Keratinocyte (primary cell): Measurements from ENCODE around the gene ERFE.

Experiments used
- CTCF ChIP-seq, 3 experiments: IDR thresholded peaks in 1 of 3; conservative IDR thresholded peaks in 1 of 3; optimal IDR thresholded peaks in 1 of 3; 2 replicates in 2 of 3; 3 replicates in 1 of 3; pipeline versions ENCODE3 to v1.5.1; 2011; ENCODE audit warnings: low read length in 3 of 3, mild to moderate bottlenecking in 3 of 3, moderate library complexity in 2 of 3, control low read depth in 1 of 3, inconsistent platforms in 1 of 3; ENCODE audit not compliant: insufficient read depth in 2 of 3; ENCODE audit errors: extremely low read depth in 1 of 3
- EZH2 ChIP-seq: IDR thresholded peaks from one replicate; pipeline ENCODE4 v1.6.1; 2012; ENCODE audit warnings: inconsistent platforms, mild to moderate bottlenecking, low read length, moderate library complexity

DNA sequence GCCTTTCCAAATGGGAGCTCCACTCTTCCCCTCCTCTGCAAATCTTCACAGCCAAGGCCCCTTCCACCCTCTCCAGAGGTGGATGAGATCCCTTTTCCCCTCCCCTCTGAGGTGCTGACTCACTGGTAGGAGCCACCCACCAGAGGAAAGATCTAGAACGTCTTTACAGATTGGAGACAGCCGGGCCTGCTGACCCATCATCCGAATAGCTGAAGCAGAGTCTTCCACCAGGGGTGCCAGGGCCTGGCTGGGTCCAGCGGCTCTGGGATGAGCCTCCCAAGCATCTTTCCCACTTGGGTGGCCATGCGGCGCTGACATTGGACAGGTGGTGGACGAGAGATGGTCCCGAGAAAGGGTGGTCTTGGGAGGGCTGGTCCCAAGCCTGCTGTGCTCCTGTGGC, 9.0 kb downstream of the ERFE start:
- no peak for TF ChIP-seq CTCF (optimal IDR thresholded peaks at IDR 0.05 in 1 of 3, IDR thresholded peaks at IDR 0.05 in 1 of 3, conservative IDR thresholded peaks at IDR 0.05 in 1 of 3; ENCODE audit: extremely low read depth in 1 of 3, insufficient read depth in 2 of 3, low read length in 3 of 3)
- TF ChIP-seq EZH2 = no peak
